ENCODE results near the gene NIP7.

The NIP7 gene

DNA sequence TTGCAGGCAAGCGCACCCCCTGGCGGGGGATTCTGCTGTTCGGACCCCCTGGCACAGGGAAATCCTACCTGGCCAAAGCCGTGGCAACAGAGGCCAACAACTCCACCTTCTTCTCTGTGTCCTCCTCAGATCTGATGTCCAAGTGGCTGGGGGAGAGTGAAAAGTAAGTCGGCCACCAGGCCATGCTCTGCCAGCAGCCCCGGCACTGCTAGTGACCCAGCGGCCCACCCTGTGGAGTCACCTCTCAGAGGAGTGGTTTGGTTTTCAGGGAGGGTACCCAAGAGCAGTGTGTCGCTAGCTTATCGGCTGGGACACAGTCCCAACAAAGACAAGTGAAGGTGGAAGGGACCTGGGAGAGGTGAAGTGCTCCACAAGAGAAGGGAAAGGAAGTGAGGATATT is 20.2 kb upstream of the NIP7 start:
- DNase-seq = no peak

DNA sequence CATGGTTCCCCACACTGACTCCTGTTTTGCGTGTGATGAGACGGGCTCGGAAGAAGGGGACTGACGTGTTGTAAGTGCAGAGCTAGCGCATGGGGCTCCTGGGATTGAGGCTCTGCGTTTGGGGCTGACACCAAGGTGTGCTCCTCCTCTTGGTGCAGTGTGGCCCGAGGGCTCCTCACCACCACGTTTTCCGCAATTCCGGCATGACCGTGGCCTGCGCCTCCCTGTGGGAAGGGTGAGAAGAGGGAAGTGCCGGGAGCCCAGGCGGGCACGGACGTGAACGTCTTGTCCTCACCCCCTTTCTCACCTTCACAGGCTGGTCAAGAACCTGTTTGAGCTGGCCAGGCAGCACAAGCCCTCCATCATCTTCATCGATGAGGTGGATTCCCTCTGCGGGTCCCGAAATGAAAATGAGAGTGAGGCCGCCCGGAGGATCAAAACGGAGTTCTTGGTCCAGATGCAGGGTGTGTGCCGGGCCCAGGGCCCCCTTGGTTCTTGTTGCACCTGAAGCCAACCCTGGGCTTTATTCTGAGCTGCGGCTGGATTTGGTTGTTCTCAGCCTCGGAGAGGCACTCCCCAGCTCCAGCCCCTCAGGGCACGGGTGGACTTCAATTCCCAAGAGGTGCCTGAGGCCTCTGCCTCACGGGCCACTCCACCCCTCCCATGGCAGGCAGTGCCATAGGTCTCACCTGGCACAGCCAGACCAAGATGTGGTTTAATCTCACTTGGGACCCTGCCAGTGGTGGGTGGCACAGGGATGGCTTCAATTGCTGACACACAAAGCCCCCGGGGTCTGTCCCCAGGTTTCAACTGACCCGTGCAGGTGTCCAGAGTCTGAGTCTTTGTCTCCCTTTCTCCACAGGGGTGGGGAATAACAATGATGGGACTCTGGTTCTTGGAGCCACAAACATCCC is 19.5 kb upstream of the NIP7 start:
- no peak for DNase-seq

DNA sequence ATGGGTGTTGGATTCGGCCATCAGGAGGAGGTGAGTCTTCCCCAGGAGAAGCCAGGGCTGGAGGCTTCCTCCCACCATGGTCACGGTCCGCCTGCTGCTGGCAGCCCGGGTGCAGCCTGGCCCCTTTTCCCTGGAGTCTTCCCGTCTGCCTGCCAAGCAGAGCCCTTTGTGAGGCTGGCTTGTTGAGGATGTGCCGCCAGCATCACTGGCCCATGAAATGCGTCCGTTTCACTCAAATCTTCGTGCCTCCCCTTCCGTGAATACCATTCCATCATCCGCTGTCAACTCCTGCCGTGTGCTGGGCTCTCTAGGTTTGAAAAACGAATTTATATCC is 18.9 kb upstream of the NIP7 start:
- no peak for DNase-seq

DNA sequence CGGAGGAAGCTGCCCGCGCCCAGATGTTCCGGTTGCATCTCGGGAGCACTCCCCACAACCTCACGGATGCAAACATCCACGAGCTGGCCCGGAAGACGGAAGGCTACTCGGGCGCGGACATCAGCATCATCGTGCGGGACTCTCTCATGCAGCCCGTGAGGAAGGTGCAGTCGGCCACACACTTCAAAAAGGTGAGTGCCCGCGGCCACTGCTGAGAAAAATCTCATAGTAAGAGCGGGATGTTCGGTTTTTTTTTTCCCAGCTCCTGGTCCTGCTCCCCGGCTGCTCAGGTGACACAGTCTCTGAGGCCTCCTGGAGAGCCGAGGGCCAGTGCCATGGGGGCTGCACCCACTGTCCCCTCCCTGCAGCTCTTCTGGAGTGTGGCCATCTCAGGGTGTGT is 18.5 kb upstream of the NIP7 start:
- DNase-seq = no peak

DNA sequence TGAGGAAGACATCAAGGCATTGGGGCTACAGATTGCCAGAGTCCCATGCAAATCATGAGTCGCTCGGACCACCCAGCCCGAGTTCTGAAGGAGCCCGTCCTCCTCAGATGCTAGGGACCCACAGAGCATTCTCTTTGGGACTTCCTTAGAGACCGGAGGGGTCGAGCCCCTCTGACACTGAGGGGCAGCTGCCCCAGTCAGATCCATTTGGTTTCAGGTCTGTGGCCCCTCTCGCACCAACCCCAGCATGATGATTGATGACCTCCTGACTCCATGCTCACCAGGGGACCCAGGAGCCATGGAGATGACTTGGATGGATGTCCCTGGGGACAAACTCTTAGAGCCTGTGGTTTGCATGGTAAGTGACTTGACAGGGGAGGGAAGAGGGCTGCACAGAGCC is 17.2 kb upstream of the NIP7 start:
- no peak for DNase-seq

DNA sequence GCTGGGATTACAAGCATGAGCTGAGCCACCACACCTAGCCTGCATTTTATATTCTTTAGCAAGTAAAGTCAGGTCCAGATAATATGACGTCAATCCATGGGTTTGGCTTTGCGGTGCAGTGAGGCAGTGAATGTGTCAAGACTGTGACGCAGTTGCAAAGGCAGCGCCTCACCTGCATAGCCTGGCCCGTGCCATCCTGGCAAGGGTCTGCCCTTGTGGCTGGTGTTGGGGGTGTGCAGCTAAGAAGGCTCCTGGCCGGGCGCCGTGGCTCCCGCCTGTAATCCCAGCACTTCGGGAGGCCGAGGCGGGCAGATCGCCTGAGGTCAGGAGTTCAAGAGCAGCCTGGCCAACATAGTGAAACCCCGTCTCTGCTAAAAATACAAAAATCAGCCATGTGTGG is 16.2 kb upstream of the NIP7 start:
- DNase-seq = no peak

DNA sequence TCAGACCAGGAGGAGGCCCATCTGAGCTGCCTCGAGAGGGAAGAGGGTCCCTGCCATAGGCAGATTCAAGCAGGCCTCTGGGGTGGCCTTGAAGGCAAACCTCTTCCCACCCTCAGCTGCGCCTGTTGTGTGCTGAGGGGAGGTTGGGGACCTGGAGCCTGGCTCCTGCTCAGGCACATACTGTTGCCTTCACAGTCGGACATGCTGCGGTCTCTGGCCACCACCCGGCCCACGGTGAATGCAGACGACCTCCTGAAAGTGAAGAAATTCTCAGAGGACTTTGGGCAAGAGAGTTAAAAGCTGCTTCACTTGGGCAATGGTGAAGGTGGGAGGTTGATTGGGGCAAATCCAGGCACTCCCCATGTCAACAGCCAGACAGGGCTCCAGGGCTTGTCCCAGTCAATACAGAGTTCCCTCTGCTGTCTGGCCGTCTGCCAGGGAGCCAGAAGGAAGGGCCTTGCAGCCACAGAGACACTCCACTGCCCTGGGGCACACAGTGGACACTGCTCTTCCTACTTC is 15.5 kb upstream of the NIP7 start:
- DNase-seq = peak; percentile 25

DNA sequence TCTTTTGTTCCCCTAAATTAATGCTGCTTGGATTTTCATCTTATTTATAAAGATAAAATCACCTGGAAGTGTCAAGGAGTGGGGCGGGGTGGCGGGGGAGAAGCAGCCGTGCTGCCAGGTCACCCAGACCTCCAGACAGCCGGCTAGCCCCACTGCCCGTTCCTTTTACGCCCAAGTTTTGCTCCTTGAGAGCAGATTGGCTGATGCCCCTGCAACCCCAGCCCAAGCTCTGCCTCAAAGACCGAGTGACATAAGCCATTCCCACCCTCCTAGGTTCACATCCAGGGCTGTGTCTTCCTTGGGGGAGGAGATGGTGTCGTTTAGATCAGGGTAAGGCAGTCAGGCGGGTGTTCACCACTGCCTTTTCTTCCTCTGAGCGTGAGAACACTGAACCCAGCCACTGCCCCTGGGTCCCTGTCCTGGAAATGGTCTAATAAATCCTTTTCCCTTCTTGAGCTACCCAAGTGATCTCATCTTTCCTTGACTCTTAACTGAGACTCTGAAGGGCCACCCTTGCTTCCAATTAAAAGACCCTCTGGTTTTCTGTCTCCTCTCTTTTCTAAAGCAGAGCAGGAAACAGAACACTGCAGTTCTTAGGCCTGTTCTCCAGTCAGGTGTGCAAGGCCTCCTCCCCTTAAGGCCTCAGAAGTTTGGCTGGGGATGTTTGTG is 14.9 kb upstream of the NIP7 start:
- DNase-seq = no peak

DNA sequence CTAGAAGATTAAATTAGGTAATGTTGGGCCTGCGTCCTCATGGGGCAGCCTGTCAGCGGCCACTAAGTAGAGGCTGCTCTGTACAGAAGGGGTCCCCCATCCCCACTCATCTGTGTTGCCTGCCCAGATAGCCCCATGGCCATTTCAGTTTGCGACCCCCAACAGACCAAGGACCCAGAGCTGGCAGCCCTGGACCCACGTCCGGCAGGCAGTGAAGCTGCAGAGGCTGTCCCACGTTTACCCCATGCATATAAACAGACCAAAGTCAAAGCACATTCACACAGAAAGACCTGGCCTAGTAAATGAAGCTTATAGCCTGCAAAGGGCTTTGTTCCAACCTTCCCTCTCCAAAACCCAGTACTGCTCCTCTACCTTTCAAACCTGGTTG is 13.8 kb upstream of the NIP7 start:
- DNase-seq = no peak

DNA sequence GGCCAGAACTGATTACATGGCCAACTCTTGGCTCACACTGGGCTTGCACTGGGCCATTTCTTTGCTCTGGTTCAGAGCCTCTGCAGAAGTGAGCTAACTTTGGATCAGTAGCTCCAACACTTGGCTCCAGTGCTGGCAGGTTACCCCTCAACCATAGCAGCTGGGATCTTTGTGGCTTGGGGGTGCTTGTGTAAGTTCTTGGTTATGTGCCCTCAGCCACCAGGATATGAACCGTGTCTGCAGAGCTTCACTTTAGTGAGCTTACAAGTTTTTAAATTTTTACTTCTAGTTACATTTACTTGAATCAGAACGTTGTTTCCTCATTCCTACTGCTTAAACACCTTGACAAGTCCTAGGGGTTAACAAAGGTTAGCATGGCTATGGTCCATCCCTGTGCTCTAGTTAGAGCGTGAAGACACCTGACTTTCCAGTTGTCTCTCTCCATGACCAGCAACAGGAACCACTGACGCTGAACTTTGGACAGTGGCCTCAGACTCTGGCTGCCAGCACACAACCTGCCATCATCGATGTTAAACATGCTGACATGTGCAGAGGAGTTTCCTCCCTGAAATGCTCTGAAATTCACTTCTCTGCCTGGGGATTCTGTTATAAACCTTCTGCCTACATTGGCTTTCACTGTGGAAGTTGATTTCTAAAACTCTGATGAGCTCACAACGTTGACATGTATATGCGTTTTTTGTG is 13.2 kb upstream of the NIP7 start:
- no peak for DNase-seq

DNA sequence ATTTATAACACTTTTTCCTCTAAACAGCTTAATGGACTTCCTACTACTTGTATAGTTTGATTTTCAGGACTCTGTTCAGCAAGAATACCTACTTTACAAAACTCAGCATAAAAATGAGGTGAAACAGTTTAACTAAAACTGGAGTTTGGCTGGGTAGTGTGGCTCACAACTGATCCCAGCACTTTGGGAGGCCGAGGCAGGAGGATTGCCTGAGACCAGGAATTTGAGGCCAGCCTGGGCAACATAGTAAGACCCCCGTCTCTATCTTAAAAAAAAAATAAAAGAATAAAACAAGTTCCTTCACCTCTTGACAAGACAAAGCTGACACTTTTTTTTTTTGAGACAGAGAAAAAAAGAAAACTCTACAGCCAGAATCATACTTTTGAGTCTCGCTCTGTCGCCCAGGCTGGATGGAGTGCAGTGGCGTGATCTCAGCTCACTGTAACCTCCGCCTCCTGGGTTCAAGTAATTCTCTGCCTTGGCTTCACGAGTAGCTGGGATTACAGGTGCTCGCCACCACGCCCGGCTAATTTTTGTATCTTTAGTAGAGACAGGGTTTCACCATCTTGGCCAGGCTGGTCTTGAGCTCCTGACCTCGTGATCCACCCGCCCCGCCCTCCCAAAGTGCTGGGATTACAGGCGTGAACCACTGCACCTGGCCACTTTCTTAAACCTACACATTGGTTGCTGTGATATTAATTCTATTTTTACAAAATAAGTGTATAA is 11.8 kb upstream of the NIP7 start:
- no peak for DNase-seq

DNA sequence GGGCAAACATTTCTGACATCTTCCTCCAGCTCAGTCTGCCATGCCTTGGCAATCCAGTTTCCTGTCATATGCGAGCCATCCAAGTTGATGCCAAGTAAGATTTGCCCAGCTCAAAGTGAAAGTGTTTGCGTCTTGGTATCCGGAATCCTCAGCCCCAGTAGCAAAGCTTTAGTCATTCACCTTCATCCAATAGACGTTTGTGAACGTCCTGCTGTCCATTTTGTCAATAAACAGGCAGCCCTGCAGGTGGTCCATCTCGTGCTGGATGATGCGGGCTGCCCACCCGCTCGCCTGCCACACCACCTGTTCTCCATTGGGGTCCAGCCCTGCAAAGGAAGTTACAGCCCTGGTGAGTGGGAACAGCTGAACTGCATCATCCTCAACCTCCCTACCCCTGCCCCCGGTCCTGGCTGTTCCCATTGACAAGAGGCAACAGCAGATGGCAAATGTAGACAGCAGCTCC is 10.7 kb upstream of the NIP7 start:
- no peak for DNase-seq

DNA sequence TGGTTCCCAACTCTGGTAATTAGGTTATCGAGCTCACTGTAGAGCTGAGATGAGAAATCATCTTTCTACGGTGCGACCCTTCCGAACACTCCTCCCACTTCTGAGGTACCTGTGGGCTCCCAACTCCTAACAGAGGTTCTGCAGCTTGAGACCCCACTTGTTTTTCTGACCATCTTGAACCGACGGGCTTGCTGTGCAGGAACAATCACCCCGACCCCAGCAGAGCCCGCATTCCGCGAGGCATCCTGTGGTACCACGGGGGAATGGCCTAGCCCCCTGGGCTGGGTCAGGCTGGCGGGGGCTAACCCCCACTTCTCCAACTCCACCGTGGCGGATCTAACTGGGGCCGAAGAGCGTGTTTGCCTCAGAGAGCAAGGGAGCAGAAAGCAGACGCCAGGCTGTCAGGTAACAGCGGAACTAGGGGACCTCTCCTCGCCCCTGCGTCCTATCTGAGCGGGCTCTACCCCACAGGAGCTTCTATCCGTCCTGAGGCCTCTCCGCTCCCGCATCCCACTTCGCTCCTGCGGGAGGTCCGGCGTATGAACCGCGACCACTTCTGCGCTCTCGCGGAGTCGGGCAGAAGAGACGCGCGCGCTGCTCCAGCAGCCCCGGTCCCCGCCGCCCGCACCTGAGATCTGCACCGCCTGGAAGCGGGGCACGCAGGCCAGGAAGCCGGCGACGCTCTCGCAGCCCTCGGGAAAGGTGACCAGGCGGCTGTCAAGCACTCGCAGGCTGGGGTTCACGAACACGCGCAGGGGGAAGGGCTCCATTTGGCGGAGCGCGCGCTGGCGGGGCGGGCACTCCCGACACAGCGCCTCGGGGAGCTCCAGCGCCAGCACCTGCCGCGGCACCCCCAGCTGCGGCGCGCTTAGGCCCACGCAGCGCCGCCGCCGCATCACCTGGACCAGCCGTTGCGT is 9.9 kb upstream of the NIP7 start:
- peak; percentile 56 for DNase-seq

DNA sequence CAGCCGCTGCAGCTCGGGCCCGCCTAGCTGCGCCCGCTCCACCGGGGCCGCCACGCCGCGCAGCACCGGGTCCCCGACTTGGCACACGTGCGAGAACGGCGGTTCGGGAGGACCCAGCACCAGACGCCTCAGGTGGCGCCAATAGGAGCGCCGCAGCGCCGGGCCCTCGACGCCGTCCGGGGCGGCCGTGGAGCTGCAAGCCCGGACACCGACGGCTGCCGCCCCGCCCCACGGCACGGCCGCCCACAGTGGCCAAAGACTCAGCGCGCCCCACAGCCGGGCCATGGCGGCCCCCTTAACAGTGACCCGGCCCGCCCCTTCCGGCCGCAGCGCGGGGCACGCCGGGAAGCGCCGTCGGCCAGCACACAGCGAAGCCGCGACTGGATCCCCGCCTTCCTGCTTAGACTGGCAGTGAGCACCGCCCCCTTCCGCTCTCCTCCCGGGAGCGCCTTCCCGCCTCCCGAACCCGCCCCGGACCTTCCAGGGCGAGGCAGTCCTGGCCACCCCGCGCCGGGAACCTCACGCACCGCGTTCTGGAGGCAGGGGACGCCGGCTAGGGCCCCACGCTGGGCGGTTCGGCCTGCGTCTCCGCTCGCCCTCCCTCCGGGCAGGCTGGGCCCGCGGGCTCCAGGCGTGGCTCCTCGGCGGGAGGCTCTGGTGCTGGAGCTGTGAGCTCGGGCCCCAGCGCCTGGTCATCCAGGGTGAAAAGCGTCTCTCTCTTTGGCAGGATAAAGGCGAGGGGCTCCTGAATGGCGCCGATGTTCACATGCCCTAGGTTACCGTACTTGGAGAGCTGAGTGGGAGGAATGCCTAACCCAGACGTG is 9.1 kb upstream of the NIP7 start, which contains the start of gene PDF:
PDF (minus strand) TSS at position 303 of the 824 bp plus-strand sequence; CDS start at position 285, 18 bp downstream.
- peak; percentile 97 for DNase-seq

DNA sequence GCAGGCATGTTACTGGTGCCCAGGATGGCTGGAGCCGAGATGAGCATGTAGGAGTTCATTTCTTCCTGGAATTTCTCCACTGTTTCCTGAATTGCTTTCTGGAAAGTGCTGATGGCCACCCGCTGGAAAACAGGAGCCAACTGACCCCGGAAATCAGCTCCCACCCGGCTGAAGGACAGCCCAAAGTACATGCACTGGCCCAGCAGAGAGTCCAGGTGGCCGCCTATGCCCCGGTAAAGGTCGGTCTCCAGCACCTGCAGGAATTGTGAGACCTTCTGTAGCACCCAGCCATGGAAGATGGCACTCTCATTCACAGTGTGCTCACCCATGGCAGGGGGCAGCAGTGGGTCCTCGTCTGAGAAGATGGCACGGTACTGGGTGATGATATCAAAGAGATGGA is 4.9 kb upstream of the NIP7 start:
- DNase-seq = no peak

DNA sequence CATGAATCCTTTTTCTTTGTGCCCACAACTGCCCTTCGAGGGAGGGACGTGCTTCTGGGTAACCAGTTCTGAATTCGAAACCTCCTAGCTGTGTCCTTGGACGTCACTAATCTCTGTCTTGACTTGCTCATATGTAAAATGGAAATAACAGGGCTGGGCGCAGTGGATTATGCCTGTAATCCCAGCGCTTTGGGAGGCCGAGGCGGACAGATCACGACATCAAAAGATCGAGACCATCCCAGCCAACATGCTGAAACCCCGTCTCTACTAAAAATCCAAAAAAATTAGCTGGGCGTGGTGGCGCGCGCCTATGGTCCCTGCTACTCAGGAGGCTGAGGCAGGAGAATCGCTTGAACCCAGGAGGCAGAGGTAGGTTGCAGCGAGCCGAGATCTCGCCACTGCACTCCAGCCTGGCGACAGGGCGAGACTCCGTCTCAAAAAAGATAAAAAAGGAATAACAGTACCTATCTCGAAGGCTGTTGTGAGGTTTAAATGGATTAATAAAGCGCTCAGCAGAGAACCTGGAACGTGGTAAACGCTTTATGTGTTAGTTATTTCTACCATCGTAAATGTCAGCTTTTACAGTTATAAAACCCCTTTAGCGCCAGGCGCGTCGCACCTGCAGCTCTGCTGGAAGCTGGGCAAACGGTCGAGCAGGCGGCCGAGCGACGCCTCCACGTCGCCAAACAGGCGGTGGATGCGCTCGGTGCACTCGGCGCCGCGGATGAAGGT is 849 bp upstream of the NIP7 start:
- DNase-seq = peak; percentile 22

DNA sequence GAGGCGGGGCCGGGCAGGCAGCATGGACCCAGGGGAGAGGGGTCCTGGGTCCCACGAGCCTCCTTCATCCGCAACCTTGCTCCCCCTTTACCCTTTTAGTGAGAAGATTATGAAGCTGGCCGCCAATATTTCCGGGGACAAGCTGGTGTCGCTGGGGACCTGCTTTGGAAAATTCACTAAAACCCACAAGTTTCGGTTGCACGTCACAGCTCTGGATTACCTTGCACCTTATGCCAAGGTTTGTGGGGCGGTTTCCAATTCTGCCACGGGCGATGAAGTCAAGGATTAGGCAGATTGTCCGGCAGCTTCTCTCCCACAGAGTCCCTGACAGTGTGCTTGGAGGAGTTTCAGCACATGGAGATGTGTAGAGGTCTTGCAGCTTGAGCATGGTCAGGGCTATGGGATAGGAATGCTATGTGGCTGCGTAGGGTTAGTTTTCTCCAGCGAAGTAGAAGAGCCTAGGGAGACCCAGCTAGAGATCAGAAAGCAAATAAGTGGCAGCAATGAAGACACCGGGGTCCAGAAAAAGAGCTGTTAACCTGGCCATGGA is 598 bp downstream of the NIP7 start:
- DNase-seq = no peak

DNA sequence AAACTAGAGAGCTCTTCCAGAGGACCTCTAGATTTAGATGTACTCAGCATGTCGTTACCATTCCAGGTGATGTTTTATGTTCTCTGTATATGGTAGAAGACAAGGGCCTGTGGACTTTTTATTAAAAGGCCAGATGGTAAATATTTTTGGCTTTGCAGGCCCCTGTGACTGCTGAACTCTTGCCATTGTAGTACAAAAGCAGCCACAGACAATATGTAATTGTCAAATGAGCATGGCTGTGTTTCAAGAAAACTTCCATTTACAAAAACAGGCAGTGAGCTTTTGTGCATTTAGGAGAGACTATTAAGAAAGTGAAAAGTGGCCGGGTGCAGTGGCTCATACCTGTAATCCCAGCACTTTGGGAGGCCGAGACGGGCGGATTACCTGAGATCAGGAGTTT is 4.6 kb downstream of the NIP7 start:
- DNase-seq = no peak

DNA sequence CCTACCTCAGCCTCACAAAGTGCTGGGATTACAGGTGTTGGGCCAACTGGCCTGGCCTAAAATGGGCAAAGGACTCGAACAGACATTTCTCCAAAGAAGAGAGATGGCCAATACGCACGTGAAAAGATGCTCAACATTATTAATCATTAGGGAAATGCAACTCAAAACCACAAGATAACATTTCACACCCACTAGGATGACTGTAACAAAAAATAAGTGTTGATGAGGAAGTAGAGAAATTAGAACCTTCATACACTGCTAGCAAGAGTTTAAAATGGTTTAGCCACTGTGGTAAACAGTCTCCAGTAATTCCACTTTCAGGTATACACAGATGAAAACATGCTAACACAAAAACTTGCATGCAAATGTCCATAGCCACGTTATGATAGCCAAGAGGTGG is 6.4 kb downstream of the NIP7 start:
- DNase-seq = peak; percentile 58

DNA sequence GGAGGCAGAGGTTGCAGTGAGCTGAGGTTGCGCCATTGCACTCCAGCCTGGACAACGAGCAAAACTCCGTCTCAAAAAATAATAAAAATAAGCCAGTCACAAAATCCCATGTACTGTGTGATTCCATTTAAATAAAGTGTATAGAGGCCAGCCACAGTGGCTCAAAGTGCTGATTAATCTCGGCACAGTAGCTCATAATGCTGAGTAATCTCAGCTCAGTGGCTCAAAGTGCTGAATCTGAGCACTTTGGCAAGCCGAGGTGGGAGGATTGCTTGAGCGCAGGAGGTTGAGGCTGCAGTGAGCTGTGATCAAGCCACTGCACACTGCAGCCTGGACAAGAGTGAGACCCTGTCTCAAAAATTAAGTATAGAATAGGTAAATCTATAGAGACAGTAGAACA is 7.1 kb downstream of the NIP7 start:
- DNase-seq = no peak

All from hematopoietic multipotent progenitor cell treated with erythropoietin and hydrocortisone succinate and interleukin-3 and kit ligand, for 4 days (in vitro differentiated cells).